K562 (cell line): Measurements from ENCODE around the gene RNF223. TPM values are rescaled to one million over a fixed set of nuclear protein-coding genes. Genes with fewer than 3 reads are reported as not detected.

ENCODE experiments used
- CBFA2T3 ChIP-seq: fragments of 450-650 bp; IDR thresholded peaks from 2 replicates; pipeline ENCODE4 v1.6.1; 2017
- CCNT2 ChIP-seq: IDR thresholded peaks from 2 replicates; pipeline ENCODE4 v1.6.1; 2011; ENCODE audit warnings: borderline replicate concordance, low read depth, mild to moderate bottlenecking, moderate library complexity, mixed read lengths, low read length; ENCODE audit not compliant: insufficient read length; ENCODE audit errors: extremely low read depth
- EGR1 ChIP-seq: fragments of 450-650 bp; conservative IDR thresholded peaks from 2 replicates; pipeline ENCODE4 v1.6.1; 2017; ENCODE audit warnings: mild to moderate bottlenecking
- ESRRA ChIP-seq: fragments of 450-650 bp; IDR thresholded peaks from 2 replicates; pipeline ENCODE4 v1.6.1; 2014; ENCODE audit warnings: low read depth, mild to moderate bottlenecking, moderate library complexity, borderline replicate concordance
- EZH2 ChIP-seq: IDR thresholded peaks from 2 replicates; pipeline ENCODE4 v1.6.1; 2012; ENCODE audit warnings: low read depth, mild to moderate bottlenecking, inconsistent platforms, low read length, borderline replicate concordance
- FOXJ3 ChIP-seq: sonication (generic); formaldehyde crosslinking; IDR thresholded peaks from 2 replicates; pipeline ENCODE4 v1.4.0; 2020; ENCODE audit warnings: mild to moderate bottlenecking, missing genetic modification reagents
- HES1 ChIP-seq: fragments of 450-650 bp; IDR thresholded peaks from 2 replicates; pipeline ENCODE4 v1.6.1; 2016; ENCODE audit warnings: low read depth, mild to moderate bottlenecking, moderate library complexity
- KDM4B ChIP-seq, 2 experiments: fragments of 450-650 bp in 1 of 2; sonication (generic) in 1 of 2; IDR thresholded peaks; 2 replicates each; pipeline ENCODE4 v1.6.1; 2016 to 2017; ENCODE audit warnings: borderline replicate concordance in 2 of 2, antibody characterized with exemption in 1 of 2, low read depth in 1 of 2, mild to moderate bottlenecking in 1 of 2
- KHSRP ChIP-seq: fragments of 450-650 bp; IDR thresholded peaks from 2 replicates; pipeline ENCODE4 v1.6.1; 2017
- RBM34 ChIP-seq: fragments of 200-400 bp; formaldehyde crosslinking; IDR thresholded peaks from 2 replicates; pipeline ENCODE4 v1.6.1; 2018; ENCODE audit warnings: low read length, borderline replicate concordance; ENCODE audit not compliant: insufficient read depth
- REST ChIP-seq, 2 experiments: fragments of 450-650 bp; formaldehyde crosslinking in 1 of 2; IDR thresholded peaks; 2 replicates each; pipeline versions ENCODE4 v1.4.0 to v1.6.1; 2014 to 2020; ENCODE audit warnings: mild to moderate bottlenecking in 2 of 2, borderline replicate concordance in 1 of 2, low read depth in 1 of 2
- SP2 ChIP-seq: IDR thresholded peaks from 2 replicates; pipeline ENCODE4 v1.6.1; 2011; ENCODE audit warnings: mild to moderate bottlenecking, low read depth, low read length, moderate library complexity; ENCODE audit not compliant: poor library complexity, severe bottlenecking; ENCODE audit errors: extremely low read depth
- SREBF2 ChIP-seq: sonication (generic); formaldehyde crosslinking; IDR thresholded peaks from 2 replicates; pipeline ENCODE4 v1.4.0; 2020; ENCODE audit warnings: mild to moderate bottlenecking, missing genetic modification reagents
- TAF15 ChIP-seq: fragments of 200-400 bp; formaldehyde crosslinking; IDR thresholded peaks from 2 replicates; pipeline ENCODE4 v1.6.1; 2017; ENCODE audit warnings: mild to moderate bottlenecking, low read depth, low read length, moderate library complexity
- TBP ChIP-seq: optimal IDR thresholded peaks from 2 replicates; pipeline ENCODE3; 2011; ENCODE audit warnings: low read depth, low read length, improper control_type of control experiment
- ZC3H8 ChIP-seq: fragments of 450-650 bp; IDR thresholded peaks from 2 replicates; pipeline ENCODE4 v1.6.1; 2017
- ZFPM2 ChIP-seq: fragments of 250-450 bp; sonication (Bioruptor Pico); IDR thresholded peaks from 2 replicates; pipeline ENCODE4 v1.5.1; 2022; ENCODE audit warnings: mild to moderate bottlenecking
- ZKSCAN3 ChIP-seq: fragments of 250-450 bp; sonication (Bioruptor Pico); IDR thresholded peaks from 2 replicates; pipeline ENCODE4 v1.4.0; 2020
- ZNF561 ChIP-seq: fragments of 450-650 bp; formaldehyde crosslinking; conservative IDR thresholded peaks from 2 replicates; pipeline ENCODE4 v1.4.0; 2020; ENCODE audit warnings: mild to moderate bottlenecking, moderate library complexity
- ZNF584 ChIP-seq: fragments of 200-800 bp; sonication (Bioruptor generic); IDR thresholded peaks from 2 replicates; pipeline ENCODE4 v1.6.1; 2016; ENCODE audit warnings: low read depth, mild to moderate bottlenecking, missing genetic modification characterization, missing compliant biosample characterization
- ZNF77 ChIP-seq: fragments of 250-450 bp; sonication (Bioruptor Pico); IDR thresholded peaks from 2 replicates; pipeline ENCODE4 v1.5.0; 2020
- polyA plus RNA-seq, 8 experiments: library from polyadenylated mRNA; depleted of rRNA in 4 of 8; stranded (reverse) in 5 of 8; unstranded in 3 of 8; fragments of >200 nt; fragmentation: Nextera tagmentation in 2 of 8; fragmentation: Illumina TruSeq in 1 of 8; extraction: Ambion mirVana in 2 of 8; extraction: Trizol in 1 of 8; gene quantifications; 2 replicates each; pipeline versions ENCODE4 v1.2.1 to v1.2.3, GENCODE V29; 2011 to 2014; ENCODE audit warnings: inconsistent platforms in 1 of 8, missing spikeins in 1 of 8
- total RNA-seq, 7 experiments: library from RNA; depleted of rRNA in 6 of 7; stranded (reverse); fragments of >200 nt in 6 of 7; fragmentation: Illumina TruSeq in 2 of 7; extraction: Trizol in 2 of 7; gene quantifications; 2 replicates each; pipeline versions ENCODE4 v1.2.1 to v1.2.3, GENCODE V29; 2011 to 2021; ENCODE audit warnings: low replicate concordance in 1 of 7

Gene RNF223
- total and polyA plus RNA-seq, 9 of the 15 experiments (the other 6 are each of a cell fraction or from before 2014, with no cell fraction given), result 0.04 to 0.32 TPM; not detected in 7

- no peak for TF ChIP-seq ZFPM2 (CRISPR knock-in tag)
- TF ChIP-seq REST (IDR thresholded peaks at IDR 0.05; ENCODE audit: borderline replicate concordance), result peak; percentile 74
- TF ChIP-seq REST (CRISPR knock-in tag; IDR thresholded peaks at IDR 0.05; ENCODE audit: low read depth), result no peak
- TF ChIP-seq ZC3H8, result no peak
- no peak for TF ChIP-seq KHSRP
- TF ChIP-seq FOXJ3 (CRISPR knock-in tag), result no peak
- no peak for TF ChIP-seq TBP
- no peak for TF ChIP-seq ZKSCAN3
- TF ChIP-seq ZNF584, result no peak
- no peak for TF ChIP-seq HES1
- TF ChIP-seq TAF15, result no peak
- TF ChIP-seq ZNF77 (CRISPR knock-in tag), result no peak
- TF ChIP-seq ZNF561 (CRISPR knock-in tag), result no peak
- TF ChIP-seq CCNT2, result peak; percentile 2
- no peak for TF ChIP-seq KDM4B (IDR thresholded peaks at IDR 0.05; ENCODE audit: borderline replicate concordance in 2 of 2, low read depth in 1 of 2)
- TF ChIP-seq EGR1, result peak; percentile 39; the same call in 1 of the 2 replicates
- TF ChIP-seq ESRRA, result no peak
- no peak for TF ChIP-seq SREBF2 (CRISPR knock-in tag)
- no peak for TF ChIP-seq SP2
- no peak for TF ChIP-seq CBFA2T3
- TF ChIP-seq EZH2, result no peak
- TF ChIP-seq RBM34, result no peak
Observed at GRCh38 chr1:1080122-1080757, 6.1 kb upstream of the RNF223 start (continued).
